NCI-H2107 treated with DMSO at 0.1 percent for 48 hours (cell line): ENCODE measurements around the gene PRSS21.

Source experiments
- DNase-seq: peaks from one replicate; lab custom pipeline; 2025; ENCODE audit not compliant: unreplicated experiment; lab: John Stamatoyannopoulos, UW

Gene PRSS21

GRCh38 chr16:2840914-2841313 is 23.9 kb downstream of the PRSS21 start:
- no peak for DNase-seq

- DNase-seq: no peak
Observed at GRCh38 chr16:2841606-2842339, 24.7 kb downstream of the PRSS21 start.

DNA sequence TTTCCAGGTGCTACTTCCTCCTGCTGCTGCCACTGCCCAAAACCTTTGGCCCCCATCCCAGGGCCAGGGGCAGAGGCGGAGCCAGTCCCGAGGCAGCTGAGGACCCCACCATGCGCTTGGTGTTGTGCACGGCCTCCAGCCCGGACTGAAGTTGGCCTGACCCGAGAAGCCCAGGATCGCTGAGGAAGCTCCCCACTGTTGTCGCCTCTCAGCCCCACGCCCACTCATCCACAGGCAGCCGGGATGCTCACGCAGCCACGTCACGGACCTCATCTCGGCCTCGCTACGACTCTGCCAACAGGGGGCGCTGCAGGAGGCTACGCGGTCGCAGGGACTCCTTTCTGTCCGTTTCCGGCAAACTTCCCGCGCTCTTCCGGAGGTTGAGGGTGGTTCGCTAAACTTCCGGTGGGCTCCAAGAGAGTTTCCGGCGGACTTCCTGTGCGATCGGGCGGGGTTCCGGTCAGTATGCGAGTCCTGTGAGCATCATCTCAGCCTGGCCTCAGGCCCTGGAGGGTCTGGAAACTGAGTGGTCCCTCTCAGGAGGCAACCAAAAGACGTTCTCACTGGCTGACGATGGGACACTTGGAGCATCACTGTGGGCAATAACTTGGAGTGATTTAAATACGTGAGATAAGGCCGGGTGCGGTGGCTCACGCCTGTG is 25.4 kb downstream of the PRSS21 start:
- DNase-seq: no peak

- DNase-seq: no peak
Observed at GRCh38 chr16:2843526-2843925, 26.5 kb downstream of the PRSS21 start.

GRCh38 chr16:2845116-2845515 is 28.1 kb downstream of the PRSS21 start:
- DNase-seq: no peak

DNA sequence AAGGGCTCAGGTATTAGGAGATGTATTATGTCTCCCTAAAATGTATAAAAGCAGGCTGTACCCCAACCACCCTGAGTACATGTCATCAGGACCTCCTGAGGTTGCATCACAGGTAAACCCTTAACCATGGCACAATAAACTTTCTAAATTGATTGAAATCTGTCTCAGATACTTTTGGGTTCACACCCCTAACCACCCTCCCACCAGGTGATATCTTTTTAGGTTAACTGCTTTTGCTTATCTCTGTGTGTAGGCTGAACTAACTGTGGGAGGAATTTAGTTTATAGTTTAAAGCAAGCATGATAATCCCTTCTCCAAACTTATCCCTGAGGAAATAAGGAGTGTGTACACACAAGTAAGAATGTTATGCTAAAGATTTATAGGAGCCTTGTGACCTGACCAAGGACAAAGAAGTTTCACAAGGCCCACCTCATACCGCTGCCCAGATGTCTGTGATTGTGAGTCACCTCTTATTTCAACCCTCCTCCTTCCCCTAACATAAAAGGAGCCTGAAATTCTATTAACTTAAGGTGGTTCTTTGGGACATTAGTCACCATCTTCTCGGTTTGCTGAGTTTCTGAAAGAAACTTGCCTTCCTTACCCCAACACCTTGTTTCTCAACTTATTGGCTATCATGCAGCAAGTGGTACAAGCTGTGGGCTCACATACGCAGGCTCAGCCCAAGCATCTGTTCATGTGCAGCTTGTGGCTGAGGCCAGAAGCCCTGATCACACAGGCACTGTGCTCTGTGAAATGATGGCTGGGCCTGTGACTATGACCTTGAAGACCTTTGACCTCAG is 29.7 kb downstream of the PRSS21 start:
- DNase-seq: no peak

DNA sequence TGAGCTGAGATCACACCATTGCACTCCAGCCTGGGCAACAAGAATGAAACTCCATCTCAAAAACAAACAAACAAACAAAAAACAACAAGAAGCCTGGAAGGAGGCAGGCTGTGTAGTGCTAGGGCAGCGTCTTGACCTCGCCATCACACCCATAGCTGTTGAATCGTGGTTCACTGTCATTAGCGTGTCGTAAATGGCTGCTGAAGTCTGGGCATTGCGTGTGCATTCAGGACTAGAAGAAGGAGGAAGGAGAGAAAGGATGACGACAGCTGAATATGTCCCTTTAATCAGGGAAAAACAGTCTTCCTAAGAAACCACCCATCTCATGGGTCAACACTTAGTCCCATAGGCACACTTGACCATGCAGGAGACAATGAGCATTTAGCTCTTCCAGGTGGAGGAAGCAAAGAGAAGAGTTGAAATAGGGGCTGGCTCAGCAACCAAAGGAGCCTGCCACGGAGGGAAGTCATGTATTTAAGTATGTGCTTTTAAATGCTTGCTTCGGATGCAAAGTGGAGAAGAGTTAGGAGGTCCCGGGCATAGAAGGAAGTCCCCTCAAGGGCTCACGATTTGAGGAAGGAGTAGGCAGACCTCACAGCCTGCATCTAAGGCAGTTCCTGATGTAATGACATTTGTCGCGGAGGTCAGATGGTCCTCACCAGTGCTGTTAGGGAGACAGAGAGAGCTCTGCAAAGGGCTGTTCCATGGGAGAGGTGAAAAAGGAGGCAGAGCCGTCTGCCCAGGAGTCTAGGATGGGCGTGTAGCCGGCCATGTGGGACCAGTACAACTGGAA is 32.1 kb downstream of the PRSS21 start:
- no peak for DNase-seq

DNA sequence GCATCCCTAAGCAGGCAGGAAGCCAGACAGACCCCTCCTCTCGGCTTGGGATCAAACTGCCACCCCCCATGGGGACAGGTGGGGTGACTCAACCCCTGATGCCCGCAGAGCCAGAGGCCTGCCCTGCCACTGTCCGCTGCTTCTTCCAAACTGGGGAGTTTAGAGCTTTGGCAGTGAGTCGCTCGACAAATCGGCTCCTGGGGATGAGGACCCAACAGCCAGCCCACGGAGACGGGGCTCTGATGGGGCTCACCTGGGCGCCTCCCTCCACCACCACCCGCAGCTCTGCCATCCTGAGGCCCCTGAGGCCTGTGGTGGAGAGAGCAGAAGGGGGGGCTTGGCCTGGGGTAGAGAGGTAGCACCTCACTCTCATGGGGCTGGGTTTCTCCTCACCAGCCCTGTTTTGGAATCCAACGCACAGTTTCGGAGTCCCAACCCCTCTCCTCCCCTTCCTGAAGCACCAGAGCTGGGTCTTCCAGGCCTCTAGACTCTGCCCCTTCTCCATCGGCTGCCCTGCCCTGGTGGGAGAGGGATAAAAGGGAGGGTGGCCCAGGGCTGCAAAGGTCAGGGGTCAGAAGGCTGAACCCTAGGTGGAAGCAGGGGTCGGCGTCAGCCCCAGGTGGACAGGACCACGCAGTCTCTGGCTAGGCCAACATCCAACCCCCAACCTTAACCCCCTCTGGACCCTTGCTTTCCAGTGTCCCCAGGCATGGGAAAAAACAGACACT is 35.1 kb downstream of the PRSS21 start:
- no peak for DNase-seq

- DNase-seq: no peak
Observed at GRCh38 chr16:2852731-2853507, 35.9 kb downstream of the PRSS21 start.

GRCh38 chr16:2853531-2854073 is 36.6 kb downstream of the PRSS21 start:
- DNase-seq: no peak

GRCh38 chr16:2854700-2855309 is 37.8 kb downstream of the PRSS21 start:
- DNase-seq: no peak

DNA sequence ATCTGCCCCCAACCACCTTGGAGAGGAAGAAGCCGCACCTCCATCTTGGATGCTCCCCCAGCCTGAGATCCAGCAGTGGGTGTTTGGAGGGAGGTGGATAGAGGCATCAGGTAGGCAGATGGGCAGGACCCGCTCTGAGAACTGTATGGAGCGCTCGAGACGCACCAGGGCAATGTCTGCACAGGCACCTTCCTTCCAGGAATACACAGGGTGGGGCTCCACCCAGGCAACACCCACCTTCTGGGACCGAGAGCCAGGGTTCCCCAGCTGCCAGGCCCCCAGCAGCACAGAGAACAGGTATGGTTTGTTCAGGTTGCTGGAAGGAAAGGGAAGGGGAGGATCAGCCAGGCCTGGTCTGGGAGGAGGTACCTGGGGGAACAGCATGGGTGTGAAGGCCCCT is 38.5 kb downstream of the PRSS21 start:
- no peak for DNase-seq

GRCh38 chr16:2856061-2856670 is 39.1 kb downstream of the PRSS21 start:
- no peak for DNase-seq

GRCh38 chr16:2856686-2857450 is 39.8 kb downstream of the PRSS21 start:
- DNase-seq: no peak

- DNase-seq: no peak
Observed at GRCh38 chr16:2857451-2858244, 40.6 kb downstream of the PRSS21 start, which contains the start of gene PRSS22. PRSS22 (minus strand) TSS chr16:2858170; CDS start chr16:2858104, 66 bp downstream.

DNA sequence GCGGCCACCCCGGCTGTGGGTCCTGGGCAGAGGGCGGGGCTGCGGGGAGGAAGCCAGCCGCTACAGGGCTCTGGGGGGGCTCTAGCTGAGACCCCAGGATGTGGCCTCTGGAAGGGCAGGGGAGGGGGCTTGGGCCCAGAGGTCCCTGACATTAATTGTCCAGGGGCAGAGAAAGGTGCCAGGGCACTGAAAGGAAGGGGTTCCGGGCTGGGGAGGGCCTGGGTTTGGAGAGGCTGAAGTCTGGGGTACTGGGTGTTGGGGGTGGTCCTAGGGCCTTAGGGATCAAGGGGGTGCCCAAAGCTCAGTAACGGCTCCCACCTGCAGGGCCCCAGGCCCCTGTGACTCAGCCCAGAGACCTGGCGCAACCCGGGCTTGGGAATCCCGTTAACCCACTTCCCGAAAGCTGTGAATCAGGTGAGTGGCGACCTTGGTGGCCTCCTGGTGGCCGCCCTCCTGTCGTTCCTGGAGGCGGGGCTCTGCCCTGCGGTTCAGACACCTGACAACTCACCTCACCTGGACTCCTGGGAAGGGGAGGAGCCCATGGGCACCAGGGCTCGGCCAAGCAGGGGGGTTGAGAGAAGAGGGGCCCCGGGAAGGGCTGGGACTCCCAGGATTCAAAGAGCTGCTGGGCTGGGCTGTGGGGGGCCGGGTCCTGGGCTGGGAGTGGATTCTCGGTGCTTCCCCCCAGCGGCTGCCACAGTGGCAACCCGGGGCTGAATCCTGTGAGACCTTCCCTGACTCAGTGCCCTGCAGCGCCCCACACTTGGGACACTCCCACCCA is 41.4 kb downstream of the PRSS21 start:
- DNase-seq: peak; percentile 34
